Brain pericyte (primary cell): ENCODE data around the gene TXNDC16.
A peak's percentile ranks its signal among the peaks of the same experiment; 100 is the strongest.
"Not testable (repeated sequence)": the region's sequence is repeated elsewhere in the genome, so short reads cannot be mapped to it uniquely, and the experiment has no call there.

Experiments
- DNase-seq: peaks from one replicate; pipeline ENCODE4 v3.0.0-alpha.2; 2012; ENCODE audit warnings: low read depth, low spot score

The TXNDC16 gene, protein sequence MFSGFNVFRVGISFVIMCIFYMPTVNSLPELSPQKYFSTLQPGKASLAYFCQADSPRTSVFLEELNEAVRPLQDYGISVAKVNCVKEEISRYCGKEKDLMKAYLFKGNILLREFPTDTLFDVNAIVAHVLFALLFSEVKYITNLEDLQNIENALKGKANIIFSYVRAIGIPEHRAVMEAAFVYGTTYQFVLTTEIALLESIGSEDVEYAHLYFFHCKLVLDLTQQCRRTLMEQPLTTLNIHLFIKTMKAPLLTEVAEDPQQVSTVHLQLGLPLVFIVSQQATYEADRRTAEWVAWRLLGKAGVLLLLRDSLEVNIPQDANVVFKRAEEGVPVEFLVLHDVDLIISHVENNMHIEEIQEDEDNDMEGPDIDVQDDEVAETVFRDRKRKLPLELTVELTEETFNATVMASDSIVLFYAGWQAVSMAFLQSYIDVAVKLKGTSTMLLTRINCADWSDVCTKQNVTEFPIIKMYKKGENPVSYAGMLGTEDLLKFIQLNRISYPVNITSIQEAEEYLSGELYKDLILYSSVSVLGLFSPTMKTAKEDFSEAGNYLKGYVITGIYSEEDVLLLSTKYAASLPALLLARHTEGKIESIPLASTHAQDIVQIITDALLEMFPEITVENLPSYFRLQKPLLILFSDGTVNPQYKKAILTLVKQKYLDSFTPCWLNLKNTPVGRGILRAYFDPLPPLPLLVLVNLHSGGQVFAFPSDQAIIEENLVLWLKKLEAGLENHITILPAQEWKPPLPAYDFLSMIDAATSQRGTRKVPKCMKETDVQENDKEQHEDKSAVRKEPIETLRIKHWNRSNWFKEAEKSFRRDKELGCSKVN

GRCh38 chr14:52552063-52552988 is at the start of gene TXNDC16, which contains the start of gene GPR137C:
Gene TXNDC16 (minus strand): TSS chr14:52552505. CDS start chr14:52543557, 8,948 bp downstream.
Gene GPR137C (plus strand): TSS chr14:52552836. CDS start chr14:52553148, 312 bp downstream.
- DNase-seq = peak; percentile 99

DNA sequence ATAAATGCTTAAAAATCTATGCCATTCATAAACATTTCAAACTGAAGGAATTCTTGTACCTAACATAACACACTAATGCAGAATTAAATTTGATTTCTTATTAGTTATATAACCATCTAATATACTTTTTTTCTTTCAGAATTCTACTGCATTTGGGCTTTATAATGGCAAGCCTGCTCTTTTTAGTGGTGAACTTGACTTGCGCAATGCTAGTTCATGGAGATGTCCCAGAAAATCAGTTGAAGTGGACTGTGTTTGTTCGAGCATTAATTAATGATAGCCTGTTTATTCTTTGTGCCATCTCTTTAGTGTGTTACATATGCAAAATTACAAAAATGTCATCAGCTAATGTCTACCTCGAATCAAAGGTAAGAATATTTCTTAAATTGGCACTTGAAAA is 47.7 kb upstream of the TXNDC16 start:
- DNase-seq = no peak

- DNase-seq = no peak
These were observed 46.3 kb upstream of the TXNDC16 start for GRCh38 chr14:52598568-52598967.

GRCh38 chr14:52596861-52597260 is 44.6 kb upstream of the TXNDC16 start:
- DNase-seq = no peak

GRCh38 chr14:52596320-52596719 is 44.0 kb upstream of the TXNDC16 start:
- no peak for DNase-seq

GRCh38 chr14:52590318-52590717 is 38.0 kb upstream of the TXNDC16 start:
- DNase-seq = no peak

- no peak for DNase-seq
These were observed 37.3 kb upstream of the TXNDC16 start for GRCh38 chr14:52589646-52590045.

DNA sequence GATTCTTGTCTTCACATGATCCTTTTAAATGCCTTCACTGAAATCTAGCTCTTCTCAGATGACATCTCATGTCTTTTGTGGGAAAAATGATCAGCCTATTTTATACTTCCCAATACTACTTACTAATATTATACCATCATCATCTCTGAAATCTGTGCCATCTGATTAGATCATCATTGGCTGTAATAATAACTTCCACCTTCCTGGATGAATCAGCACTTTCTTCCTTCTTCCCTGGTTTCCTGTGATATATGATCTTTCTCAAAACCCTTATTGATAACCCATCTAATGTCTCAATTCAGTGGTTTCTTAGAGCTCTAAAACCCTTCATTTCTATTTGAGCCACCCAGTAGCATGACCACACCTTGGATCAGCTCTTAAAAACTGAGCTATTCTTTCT is 31.2 kb upstream of the TXNDC16 start:
- no peak for DNase-seq

GRCh38 chr14:52575858-52576257 is 23.6 kb upstream of the TXNDC16 start:
- DNase-seq = no peak

GRCh38 chr14:52568454-52568853 is 16.1 kb upstream of the TXNDC16 start:
- DNase-seq = not testable (repeated sequence)

- DNase-seq = no peak
These were observed 10.8 kb upstream of the TXNDC16 start for GRCh38 chr14:52563120-52563519.

- no peak for DNase-seq
These were observed 6.4 kb upstream of the TXNDC16 start for GRCh38 chr14:52558688-52559087.

GRCh38 chr14:52553671-52554575 is 1.6 kb upstream of the TXNDC16 start:
- peak; percentile 48 for DNase-seq

DNA sequence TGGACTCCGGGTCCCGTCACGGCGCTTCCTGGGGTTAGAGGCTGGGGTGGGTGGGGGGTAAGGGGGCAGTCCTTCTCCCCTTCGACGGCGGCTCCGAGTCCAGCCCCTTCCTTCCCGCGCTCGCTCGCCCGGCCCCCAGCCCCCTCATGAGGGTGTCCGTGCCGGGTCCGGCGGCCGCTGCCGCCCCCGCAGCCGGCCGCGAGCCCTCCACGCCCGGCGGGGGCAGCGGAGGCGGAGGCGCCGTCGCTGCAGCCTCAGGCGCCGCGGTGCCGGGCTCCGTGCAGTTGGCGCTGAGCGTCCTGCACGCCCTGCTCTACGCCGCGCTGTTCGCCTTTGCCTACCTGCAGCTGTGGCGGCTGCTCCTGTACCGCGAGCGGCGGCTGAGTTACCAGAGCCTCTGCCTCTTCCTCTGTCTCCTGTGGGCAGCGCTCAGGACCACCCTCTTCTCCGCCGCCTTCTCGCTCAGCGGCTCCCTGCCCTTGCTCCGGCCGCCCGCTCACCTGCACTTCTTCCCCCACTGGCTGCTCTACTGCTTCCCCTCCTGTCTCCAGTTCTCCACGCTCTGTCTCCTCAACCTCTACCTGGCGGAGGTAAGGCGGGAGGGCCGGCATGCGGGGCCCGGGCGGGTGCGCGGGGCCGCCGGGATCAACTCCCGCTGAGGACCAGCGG is 831 bp upstream of the TXNDC16 start:
- DNase-seq = no peak

GRCh38 chr14:52551696-52552062 is 626 bp downstream of the TXNDC16 start:
- no peak for DNase-seq

DNA sequence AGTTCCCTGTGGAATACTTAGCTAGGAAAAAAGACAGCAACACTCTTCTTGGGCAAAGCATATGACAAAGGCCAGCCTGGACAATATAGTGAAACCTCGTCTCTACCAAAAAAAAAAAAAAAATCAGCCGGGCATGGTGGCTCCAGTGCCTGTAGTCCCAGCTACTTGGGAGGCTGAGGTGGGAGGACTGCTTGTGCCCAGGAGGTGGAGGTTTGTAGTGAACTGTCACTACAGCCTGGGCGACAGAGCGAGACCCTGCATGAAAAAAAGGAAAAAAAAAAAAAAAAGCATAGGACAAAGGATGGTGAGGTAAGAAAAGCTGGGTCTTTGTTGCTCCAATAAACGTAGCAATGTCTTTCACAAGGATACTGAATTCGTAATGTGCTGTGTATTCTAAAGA is 1.1 kb downstream of the TXNDC16 start:
- no peak for DNase-seq

GRCh38 chr14:52550661-52551060 is 1.6 kb downstream of the TXNDC16 start:
- no peak for DNase-seq

DNA sequence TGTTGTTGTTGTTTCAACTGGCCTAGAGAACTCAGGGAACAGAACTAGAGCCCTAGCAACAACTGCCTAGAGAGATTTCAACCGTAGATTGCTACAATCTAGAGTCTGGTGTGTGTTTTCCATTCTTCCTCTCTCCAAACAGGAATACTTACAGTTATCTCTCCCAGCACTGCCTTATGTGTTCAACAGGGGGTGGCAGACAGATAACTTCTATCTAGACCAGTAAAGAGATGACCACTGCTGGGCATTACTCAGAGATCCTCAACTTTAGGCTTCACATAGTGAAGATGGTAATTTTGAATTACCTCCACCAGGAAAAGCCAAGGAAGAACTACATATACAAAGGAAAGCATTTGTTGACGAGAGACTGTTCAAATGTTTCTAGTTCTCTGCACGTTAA is 4.8 kb downstream of the TXNDC16 start:
- no peak for DNase-seq

- no peak for DNase-seq
These were observed 5.3 kb downstream of the TXNDC16 start for GRCh38 chr14:52547027-52547426.

DNA sequence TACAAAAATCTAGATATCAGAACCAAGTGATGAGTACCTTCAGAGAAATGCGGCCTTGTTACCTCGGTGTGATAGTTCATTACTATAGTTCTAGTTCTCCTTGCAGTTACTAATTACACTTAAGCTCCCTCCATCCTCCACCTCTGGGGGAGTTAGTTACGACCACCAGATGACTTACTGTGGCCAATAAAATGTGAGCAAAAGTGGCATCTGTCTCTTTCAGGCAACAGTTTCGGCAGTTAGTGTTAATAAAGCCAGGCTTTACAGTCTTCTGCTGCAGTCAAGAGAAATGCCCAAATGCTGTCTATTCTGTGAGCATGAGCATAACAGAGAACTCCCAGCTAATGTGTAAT is 6.0 kb downstream of the TXNDC16 start:
- no peak for DNase-seq
